Activated CD4-positive, alpha-beta T cell treated with anti-CD3 and anti-CD28 coated beads for 4 hours (primary cell): ENCODE results near the gene CLCA4.
"Not testable (repeated sequence)": the region's sequence is repeated elsewhere in the genome, so short reads cannot be mapped to it uniquely, and the experiment has no call there.

Experiments
- DNase-seq, 2 donors: peaks; one replicate each; pipeline ENCODE4 v3.0.0-alpha.2; 2020

CLCA4 gene

GRCh38 chr1:86530211-86530845 lies 16.6 kb upstream of the CLCA4 start:
- DNase-seq: no peak

GRCh38 chr1:86537928-86538695 lies 8.8 kb upstream of the CLCA4 start:
- no peak for DNase-seq

GRCh38 chr1:86538775-86539174 lies 8.1 kb upstream of the CLCA4 start:
- no peak for DNase-seq

- DNase-seq: no peak
These were observed 5.0 kb upstream of the CLCA4 start for GRCh38 chr1:86541859-86542258.

- DNase-seq: no peak
These were observed 4.2 kb upstream of the CLCA4 start for GRCh38 chr1:86542631-86543030.

- no peak for DNase-seq
These were observed 2.0 kb downstream of the CLCA4 start for GRCh38 chr1:86548839-86549238.

GRCh38 chr1:86551305-86551704 lies 4.4 kb downstream of the CLCA4 start:
- DNase-seq: no peak

GRCh38 chr1:86552376-86552775 lies 5.5 kb downstream of the CLCA4 start:
- no peak for DNase-seq

GRCh38 chr1:86557739-86558138 lies 10.9 kb downstream of the CLCA4 start:
- DNase-seq: no peak

GRCh38 chr1:86563849-86564248 lies 17.0 kb downstream of the CLCA4 start:
- DNase-seq: no peak

GRCh38 chr1:86567341-86567740 lies 20.5 kb downstream of the CLCA4 start:
- DNase-seq: no peak

GRCh38 chr1:86567878-86568277 lies 21.0 kb downstream of the CLCA4 start:
- no peak for DNase-seq

GRCh38 chr1:86573763-86574484 lies 27.0 kb downstream of the CLCA4 start:
- DNase-seq: no peak

GRCh38 chr1:86581231-86581630 lies 34.4 kb downstream of the CLCA4 start:
- no peak for DNase-seq

GRCh38 chr1:86582161-86582560 lies 35.3 kb downstream of the CLCA4 start:
- DNase-seq: no peak

GRCh38 chr1:86583032-86583431 lies 36.2 kb downstream of the CLCA4 start:
- DNase-seq: no peak

- no peak for DNase-seq
These were observed 36.7 kb downstream of the CLCA4 start for GRCh38 chr1:86583593-86583992.

- DNase-seq: no peak
These were observed 47.4 kb downstream of the CLCA4 start for GRCh38 chr1:86594284-86594770.

GRCh38 chr1:86596224-86596623 lies 49.3 kb downstream of the CLCA4 start:
- DNase-seq: no peak

GRCh38 chr1:86596741-86597290 lies 49.9 kb downstream of the CLCA4 start:
- DNase-seq: no peak

- DNase-seq: not testable (repeated sequence)
These were observed 59.2 kb downstream of the CLCA4 start for GRCh38 chr1:86606080-86606479.

- no peak for DNase-seq
These were observed 69.6 kb downstream of the CLCA4 start for GRCh38 chr1:86616433-86616832.

- DNase-seq: no peak
These were observed 70.0 kb downstream of the CLCA4 start for GRCh38 chr1:86616871-86617270.

- no peak for DNase-seq
These were observed 71.5 kb downstream of the CLCA4 start for GRCh38 chr1:86618358-86618757.
